Renal pelvis (tissue), 4 donors: ENCODE data around the gene TMEFF1. TPM values are rescaled to one million over a fixed set of nuclear protein-coding genes. Genes with fewer than 3 reads are reported as not detected.
A peak's percentile ranks its signal among the peaks of the same experiment; 100 is the strongest.

Source experiments
- DNase-seq: peaks from one replicate; pipeline ENCODE4 v3.0.0-alpha.2; 2013
- polyA plus RNA-seq, 3 donors: library from polyadenylated mRNA; unstranded; fragments of 120-200 nt; gene quantifications; one replicate each; pipeline ENCODE4 v1.2.1, GENCODE V29; 2013; ENCODE audit not compliant: insufficient read length in 3 of 3

Gene TMEFF1
- polyA plus RNA-seq, 3 donors: 4.4 to 11.9 (median 8.5) TPM

DNA sequence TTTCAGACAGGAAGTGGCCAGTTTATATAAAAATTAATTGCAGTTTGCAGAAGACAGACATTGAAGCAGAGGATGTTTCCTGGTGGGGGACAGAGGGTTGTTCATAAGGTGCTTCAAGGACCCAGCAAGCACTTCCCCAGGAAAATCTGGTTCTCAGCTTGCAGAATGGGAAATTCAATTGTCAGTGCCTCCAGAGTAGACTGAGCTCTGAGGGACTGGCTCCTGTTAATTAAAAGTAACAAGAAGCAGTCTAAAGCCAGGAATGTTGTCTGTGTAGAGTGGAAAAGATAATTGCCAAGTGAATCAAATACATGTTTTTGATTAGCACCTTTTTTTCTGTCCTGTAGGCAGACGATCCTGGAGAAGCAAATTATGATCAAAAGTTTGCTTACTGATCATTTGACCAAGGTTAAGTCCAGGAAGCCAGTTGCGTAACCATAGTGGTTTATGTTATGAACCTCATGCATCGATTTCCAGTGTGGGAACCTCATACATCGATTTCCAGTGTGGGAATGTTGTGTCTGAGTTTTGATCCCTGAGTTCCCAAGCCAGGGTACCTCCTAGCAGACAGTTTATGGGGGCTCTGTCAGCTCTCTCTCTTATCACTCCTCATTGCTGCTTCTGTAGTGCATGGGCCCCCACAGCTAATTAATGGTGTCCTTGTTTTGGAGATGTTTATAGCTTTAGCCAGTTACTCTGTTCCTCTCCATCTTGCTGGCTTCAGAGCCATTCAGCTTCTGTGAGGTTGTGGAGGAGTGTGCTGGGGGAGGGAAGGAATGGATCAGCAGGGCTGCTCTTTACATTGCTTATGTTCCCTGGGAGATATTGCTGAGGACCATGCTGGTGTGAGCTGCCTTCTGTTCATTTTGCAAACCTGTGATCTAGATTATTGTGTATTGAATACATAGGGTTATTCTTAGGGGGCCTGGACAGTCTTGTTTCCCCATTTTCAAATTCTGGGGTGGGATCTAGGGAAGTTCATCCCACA lies 28.9 kb upstream of the TMEFF1 start:
- DNase-seq: no peak

DNA sequence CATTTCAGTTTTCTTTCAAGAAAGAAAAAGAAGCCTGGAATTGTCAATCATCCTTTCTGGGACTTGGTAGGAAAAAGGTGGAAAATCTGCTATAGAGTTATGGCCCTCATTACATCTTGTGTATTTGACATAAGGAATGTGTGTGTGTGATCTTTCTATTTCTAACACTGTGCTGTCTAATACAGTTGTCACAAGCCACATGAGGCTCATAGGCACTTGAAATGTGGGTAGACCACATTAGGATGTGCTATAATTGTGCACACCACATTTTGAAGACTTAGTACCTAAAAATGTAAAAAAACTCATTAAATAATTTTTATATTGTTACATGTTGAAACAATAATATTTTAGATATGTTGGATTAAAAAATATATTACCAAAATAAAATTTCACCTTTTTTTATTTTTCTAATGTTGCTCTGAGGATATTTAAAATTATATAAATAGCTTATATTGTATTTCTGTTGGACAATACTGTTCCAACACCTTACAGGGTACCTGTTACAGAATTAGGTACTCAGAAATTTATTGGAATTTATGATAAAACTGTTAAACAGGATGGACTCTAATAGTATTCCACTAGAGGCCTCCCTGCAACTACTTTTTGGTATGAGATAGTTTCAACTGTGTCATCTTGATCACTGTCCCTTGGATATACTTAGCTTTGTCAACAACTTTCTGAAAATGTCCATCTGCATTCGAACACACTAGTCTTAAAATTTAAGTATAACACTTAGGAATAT lies 27.6 kb upstream of the TMEFF1 start:
- DNase-seq: no peak

DNA sequence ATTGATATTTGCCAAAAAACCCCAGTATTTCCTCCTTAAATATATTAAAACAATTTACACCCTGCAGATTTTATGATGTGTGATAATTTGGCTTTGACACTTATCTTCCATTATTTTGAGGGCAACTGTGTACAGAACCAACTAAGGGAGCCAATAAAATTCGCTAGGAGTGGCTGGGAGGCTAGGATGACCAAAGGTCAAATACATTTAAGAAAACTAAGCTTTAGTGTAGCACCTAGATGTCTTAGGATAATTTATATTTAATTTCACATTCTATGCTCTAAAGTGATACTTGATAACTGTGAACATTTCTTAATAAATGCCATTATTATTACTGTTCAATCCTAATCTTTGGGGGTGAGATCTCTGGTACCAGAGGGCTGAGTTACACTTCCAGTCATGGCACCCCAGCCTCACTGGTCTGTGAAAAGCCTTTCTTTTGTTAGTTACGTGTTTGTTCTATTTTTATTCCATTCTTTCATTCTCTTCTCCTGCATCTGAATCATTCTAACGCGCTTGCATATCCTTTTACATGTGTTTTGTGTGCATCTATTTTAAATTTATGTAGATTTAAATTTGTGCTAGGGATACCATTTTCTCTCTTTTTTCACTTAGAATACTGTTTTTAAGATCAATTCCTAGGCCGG lies 26.9 kb upstream of the TMEFF1 start:
- DNase-seq: no peak

DNA sequence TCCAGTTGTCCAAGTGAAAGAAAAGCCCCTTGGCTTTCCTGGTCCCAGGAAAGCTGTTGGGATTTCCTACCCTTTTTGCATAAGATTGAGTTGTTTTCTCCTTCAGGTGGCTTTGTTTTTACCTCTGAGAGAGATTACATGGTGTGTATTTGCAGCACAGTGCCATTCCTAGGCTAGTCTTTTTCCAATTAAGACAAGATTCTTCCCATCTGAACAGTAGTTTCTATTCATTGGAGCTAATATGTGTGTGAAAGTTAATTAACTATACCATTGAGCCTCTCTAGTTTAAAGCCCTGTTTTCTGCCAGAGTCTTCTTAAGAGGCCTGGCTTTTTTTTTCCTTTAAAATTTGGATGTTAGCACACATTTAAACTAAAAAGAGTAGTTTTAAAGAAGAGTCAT lies 25.9 kb upstream of the TMEFF1 start:
- no peak for DNase-seq

DNA sequence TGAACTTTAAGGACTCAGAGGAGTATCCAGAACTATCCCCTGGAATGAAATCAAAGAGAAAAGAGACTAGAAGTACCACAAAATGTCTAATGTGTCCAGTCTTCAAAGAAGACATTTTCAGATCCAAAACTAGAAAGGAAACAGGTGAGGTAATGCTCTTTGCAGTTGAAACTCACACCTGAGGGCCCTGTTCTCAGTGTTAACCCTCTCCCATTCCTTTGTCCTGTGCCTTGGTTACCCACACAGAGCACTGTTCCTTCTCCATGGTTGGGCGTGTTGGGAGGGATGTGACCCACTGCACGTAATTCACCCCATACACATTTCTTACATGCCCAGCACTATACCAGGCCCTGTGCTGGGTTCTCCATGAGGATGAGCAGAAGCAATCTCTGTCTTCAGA lies 24.7 kb upstream of the TMEFF1 start:
- DNase-seq: no peak

DNA sequence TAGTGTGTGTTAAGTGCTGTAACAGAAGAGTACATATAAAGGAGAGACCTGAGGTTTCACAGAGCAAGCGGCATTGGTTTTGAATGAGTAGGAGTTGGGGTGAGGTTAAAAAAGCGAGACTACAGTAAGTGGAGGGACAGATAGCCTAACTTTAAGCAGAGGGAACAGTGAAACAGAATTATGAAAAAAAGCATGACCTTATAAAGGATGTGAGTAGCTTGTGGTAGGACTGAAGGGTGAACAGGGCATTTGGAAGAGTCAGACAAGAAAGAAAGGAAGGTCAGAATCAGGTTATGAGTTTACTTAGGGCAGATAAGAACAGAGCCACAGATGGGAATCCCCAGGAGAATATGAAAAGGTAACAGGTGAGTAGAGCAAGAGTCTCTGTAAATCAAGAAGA lies 23.5 kb upstream of the TMEFF1 start:
- no peak for DNase-seq

DNA sequence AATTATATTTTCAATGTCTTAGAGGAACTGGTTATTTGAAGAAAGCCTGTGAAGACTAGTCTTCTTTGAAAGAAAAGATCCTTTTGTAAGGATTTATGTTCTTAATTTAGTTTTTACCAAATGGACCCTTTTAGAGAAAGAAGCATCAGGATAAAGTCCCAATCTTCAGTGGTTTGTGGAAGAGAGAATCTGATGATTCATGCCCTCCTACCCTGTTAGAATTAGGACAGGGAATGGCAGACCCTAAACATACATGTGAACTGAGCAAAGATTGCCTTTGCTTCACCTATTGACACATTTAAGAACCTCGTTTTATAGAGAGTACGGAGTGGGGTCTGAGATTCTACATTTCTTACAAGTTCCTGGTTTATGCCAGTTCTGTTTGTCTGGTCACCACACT lies 20.1 kb upstream of the TMEFF1 start:
- DNase-seq: no peak

DNA sequence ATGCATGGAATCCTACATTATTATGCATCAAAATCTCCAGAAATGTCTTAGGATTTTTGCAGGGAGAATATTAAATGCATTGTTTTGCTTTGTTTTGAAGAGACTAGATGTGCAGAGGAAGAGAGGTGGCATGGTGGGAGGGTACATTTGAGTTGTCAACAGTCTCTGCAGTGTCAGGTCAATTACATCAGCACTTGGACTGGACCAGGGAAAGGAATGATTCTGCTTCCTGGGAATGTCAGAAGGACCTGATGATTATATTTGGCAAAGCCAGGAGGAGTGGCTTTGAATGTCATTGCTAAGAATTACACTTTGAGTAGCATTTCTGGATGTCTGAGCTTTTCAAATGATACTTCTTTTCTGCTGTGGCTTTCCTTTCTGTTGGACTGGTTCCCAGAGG lies 17.5 kb upstream of the TMEFF1 start:
- DNase-seq: no peak

DNA sequence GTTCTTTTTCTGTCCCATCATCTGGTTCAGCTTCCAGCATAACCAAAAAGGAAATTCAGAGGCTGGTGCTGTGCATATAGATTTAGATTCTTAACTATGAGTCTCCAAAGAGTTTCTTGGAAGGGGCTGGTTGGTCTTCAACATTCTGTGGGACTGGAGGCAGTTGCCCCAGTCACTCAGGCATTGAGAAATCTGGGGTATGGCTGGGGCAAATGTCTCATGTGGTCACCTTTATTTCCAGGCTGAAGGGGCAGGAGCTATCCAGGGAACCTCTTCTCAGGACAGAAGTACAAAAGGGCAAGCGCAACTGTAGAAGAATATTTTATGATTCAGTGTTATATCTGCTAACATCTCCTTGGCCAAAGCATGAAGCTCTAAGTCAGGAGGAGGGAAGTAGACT lies 15.4 kb upstream of the TMEFF1 start:
- DNase-seq: no peak

DNA sequence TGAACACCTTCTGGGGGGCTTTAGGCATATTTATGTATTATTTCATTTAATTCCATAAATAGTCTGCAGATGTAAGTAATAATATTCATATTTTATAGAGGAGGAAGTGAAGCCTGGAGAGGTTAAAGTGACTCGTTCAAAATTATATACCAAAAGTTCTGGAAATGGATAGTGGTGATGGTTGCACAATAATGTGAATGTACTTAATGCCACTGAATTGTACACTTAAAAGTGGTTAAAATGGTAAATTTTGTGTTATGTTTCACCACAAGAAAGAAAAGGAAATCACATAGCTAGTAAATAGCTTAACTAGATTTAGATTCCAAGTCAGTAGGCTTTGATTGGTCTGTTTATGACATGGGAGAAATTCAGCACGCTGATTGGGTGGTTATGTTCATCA lies 13.0 kb upstream of the TMEFF1 start:
- DNase-seq: no peak

DNA sequence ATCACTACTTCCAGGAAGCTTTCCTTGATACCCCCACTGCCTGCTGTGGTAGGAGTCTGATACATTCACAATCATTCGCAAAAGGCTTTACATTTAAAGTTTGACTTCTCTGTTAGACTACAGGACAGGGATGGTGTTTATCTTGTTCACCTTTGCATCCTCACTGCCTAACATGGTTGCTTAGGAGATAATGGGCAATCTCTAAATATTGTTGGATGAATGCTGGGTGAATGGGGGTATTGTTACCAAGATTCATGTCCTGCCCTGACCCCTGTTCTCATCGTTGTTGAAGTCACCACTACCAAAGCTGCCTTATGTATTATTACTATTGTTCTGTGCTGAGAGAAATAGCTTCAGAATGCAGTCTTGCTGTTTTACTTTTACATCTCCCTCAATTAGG lies 7.7 kb upstream of the TMEFF1 start:
- no peak for DNase-seq

DNA sequence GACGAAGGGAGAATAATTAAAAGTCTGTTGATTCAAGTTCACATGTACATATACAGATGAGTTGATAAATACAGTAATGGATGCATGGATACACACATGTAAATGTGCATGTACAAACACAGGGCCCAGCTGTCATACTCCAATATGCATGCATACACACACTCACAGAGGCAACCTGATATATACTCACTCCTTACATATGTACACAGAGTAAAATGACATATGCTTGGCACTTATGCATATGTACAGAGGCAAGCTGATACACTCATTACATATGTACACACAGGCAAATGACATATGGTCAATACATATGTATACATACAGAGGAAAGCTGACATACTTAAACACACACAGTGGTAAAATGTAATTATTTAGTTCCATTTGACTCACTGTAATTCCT lies 7.2 kb upstream of the TMEFF1 start:
- no peak for DNase-seq

DNA sequence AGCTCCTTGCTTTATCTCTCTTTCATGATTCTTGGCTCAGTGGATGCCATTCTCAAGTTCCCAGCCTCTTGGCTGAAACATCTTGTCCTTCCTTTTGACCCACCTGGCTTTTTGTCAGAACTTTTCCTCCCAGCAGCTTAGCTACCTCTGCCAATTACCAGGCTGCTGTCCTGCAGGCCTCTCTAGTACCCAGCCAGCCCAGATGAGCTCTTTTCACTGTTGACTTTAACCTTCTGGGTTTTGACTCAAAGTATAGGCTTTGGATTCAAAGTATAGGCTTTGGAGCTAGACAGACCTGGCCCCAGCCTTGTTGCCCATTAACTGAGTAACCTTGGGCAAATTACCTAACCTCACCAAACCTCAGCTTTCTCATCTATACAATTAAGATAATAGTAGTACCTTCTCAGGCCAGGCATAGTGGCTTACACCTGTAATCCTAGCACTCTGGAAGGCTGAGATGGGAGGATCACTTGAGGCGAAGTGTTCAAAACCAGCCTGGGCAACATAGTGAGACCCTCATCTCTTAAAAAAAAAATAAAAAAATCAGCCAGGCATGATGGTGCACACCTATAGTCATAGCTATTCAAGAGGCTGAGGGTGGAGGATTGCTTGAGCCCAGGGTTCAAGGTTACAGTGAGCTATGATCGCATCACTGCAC lies 6.6 kb upstream of the TMEFF1 start:
- DNase-seq: no peak

DNA sequence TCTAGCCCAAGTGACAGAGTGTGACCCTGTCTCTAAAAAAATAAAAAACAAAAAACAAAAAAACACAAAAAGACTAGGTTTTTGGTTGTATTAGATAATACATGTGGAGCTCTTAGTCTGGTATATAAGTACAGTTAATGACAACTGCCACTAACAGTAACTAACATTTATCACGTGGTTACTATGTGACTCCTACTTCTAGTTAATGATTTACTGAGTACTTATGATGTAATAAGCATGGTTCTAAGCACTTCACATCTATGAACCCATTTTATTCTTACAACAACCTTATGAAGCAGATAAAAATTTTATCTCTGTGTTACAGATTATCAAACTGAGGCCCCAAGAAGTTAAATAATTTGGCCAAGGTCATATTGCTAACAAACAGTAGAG lies 6.1 kb upstream of the TMEFF1 start:
- no peak for DNase-seq

DNA sequence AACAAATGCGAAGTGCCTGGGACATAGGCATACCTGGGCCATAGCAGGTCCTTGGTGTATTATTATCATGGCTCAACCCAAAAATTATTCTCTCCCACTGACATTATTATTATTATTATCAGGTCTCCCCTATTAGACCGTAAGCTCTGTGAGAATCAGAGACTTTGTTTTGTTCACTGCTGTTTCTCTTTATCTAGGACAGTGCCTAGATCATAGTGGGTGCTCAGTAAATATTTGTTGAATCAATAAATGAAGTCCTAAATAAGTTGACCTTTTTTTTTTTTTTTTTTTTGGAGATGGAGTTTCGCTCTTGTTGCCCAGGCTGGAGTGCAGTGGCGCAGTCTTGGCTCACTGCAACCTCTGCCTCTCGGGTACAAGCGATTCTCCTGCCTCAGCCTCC lies 4.9 kb upstream of the TMEFF1 start:
- no peak for DNase-seq

DNA sequence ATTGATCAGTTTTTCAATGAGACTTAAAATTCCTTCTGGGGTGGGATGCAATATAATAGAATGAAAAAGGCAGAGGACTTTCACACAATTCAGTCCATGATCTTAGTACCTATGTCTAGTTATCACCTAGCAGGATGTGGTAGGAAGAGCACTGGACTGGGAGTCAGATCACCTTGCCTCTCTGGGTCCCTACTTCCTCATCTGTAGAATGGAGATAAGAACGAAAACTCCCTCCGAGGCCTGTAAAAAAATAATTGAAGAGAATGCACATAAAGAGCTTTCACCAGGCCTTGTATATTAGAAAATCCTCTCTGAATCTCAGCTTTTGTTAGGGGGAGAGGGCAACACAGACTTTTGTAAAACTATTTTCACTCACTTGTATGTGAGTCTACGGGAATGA lies 681 bp upstream of the TMEFF1 start:
- DNase-seq: no peak

DNA sequence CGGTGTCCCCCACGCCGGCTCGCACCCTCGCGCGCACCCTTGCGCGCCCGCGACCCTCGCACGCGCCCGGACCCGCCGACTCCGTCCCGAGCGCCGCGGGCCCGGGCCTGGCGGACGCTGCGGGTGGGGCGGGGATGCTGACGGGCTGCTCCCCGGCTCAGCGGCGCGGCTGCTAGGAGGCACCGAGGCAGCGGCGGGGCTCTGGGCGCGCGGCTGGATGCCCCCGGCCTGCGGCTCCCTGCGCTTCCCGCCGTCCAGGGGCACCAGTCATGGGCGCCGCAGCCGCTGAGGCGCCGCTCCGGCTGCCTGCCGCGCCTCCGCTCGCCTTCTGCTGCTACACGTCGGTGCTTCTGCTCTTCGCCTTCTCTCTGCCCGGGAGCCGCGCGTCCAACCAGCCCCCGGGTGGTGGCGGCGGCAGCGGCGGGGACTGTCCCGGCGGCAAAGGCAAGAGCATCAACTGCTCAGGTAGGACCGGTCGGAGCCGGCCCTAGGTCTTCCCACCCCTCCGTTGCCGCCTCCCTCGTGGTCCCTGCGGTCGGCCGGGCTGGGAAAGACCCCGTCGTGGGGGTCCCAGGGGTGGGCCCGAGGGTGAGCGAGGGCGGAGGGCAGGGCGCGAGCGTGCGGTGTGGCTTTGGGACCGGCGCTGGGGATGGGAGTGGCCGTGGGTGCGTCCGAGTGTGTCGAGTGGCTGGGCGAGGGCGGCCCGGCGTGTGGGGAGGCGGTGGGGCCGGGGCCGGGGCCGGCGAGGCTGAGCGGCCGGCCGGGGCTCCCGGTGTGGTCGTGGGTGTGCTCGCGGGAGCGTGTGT lies 530 bp downstream of the TMEFF1 start:
- DNase-seq: peak; percentile 41

DNA sequence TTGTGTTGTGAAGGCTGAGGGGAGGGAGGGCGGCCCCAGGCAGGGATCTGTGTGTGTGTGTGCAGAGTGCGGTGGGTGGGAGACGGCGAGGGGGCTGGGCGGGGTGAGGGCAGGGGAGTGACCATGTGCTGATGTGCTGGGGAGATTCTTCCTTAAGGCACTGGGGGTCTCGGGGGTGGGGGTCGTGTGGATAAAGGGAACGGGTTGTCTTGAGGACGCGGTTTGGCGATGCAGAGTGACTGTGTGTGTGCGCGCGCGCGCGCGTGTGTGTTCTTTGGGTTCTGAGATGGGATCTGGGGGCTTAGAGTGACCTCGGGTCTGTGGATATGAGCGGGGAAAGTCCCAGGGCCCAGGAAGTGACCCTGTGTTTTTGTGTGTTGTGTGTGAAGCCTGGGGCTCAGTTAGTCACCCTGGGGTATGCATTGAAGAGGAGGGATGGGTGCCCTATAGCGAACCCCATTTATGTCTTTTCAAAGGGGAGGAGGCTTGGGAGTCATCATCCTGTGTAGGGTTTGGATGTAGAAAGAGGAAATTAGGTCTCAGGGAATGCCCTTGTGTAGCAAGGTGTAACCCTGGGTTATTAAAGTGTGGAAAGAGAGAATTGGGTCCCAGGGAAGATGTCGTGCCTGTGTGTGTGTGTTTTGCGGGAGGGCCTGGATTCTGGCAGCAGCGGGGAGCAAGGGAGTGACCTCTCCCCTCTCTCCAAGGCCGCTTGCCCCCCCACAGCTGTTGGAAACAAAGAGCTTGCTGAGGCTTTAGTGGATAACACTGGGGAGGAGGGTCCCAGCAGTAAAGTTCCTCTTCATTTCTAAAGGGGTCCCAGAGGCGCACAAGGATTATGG lies 1.4 kb downstream of the TMEFF1 start:
- DNase-seq: peak; percentile 15

DNA sequence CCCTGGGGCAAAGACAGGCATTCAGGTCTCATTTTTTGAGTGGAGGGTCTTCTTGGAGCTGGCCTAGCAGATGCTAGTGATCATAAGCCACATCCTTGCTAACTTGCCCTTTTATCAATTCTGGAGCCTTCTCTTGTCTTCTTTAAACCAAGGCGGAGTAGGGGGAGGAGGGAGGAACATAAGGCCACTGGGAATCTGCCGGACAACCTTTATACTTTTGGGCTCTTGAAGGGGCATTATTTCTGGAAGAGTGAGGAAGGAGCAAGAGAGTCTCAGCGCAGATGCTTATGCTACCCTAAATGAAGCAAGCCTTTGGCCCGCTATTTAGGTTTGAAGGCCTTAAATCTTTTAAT lies 2.0 kb downstream of the TMEFF1 start:
- DNase-seq: no peak

DNA sequence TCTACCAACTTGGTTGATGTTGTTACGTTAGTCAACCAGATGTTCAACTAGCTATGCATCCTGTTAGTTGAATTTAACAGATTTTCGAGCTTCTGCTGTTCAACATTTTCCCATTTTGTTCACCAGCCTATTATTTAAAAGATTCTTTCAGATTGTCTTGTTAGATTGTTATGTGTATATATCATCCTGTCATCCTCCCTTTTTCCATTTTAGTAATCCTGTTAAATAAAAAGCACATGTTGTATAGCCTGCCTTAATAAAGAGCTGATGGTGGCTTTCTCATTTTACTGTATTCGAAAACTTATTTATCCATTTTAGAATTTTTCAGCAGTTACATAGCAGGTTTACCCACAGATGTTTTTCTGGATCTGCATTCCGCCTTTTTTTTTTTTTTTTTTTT lies 4.3 kb downstream of the TMEFF1 start:
- DNase-seq: no peak

DNA sequence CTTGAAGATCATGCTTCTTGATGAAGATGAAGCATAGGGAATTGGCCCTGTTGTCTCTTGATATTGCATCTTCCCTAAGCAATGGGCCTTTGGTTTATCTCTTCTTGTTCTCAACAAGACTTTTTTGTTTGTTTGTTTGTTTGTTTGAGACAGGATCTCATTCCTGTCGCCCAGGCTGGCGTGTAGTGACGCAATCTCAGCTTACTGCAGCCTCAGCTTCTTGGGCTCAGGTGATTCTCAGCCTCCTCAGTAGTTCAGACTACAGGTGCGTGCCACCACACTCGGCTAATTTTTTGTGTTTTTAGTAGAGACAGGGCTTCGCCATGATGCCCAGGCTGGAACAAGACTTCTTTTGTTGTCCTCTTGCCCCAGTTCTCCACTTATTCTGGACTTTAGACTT lies 5.2 kb downstream of the TMEFF1 start:
- no peak for DNase-seq
